ENCODE measurements around the gene DOCK6.

The DOCK6 gene

DNA sequence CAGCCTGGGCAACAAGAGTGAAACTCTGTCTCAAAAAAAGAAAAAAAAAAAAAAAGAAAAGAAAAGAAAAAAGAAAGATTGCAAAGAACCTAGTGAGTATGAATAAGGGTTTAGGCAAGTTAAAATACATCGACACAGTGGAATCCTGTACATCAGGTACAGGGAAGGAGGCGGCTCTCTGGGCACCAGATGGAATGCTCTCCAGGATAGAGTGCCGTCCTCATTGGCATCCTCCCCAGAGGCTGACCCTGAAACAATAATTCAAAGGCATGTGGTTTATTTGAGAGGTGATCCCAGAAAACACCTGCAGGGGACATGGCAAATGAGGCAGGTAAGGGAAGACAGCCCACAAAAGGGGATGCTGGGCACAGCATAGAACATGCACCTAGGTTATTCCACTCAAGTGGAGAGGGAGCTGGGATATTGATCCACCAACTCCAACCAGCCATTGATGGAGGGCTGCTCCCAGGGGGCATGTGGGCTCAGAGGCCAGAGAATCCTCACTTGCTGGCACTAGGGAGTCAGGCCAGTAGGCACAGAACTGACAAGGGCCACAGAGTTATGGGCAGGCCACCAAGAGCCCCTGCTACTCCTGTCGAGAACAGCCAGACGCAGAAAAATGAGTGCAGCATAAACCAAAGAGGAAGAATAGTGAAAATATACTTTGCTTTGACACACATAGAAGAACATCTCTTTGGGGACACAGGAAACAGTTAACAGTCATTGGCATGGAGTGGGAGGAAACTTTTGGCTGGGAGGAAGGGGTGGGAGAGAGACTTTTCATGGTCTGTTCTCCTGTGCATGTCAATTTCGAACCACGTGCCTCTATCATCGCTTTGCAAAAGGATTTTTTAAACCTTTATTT lies 37.9 kb upstream of the DOCK6 start:
- TF ChIP-seq, protein P1, sequence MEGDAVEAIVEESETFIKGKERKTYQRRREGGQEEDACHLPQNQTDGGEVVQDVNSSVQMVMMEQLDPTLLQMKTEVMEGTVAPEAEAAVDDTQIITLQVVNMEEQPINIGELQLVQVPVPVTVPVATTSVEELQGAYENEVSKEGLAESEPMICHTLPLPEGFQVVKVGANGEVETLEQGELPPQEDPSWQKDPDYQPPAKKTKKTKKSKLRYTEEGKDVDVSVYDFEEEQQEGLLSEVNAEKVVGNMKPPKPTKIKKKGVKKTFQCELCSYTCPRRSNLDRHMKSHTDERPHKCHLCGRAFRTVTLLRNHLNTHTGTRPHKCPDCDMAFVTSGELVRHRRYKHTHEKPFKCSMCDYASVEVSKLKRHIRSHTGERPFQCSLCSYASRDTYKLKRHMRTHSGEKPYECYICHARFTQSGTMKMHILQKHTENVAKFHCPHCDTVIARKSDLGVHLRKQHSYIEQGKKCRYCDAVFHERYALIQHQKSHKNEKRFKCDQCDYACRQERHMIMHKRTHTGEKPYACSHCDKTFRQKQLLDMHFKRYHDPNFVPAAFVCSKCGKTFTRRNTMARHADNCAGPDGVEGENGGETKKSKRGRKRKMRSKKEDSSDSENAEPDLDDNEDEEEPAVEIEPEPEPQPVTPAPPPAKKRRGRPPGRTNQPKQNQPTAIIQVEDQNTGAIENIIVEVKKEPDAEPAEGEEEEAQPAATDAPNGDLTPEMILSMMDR (IDR thresholded peaks at IDR 0.05; ENCODE audit: insufficient read depth, low read length, poor library complexity, severe bottlenecking) = no peak
- no peak for DNase-seq (ENCODE audit: extremely low read depth, insufficient read length)
- Histone ChIP-seq H3K4me3 (replicated peaks; ENCODE audit: low read depth, low read length) (no peak overlapping the region), H3K27me3 (replicated peaks; ENCODE audit: control insufficient read depth, insufficient read depth, low read length) (no peaks in the 10 kb centered on the region), H3K36me3 (ENCODE audit: control insufficient read depth, insufficient read depth, low read length) (no peaks in the 10 kb centered on the region)

DNA sequence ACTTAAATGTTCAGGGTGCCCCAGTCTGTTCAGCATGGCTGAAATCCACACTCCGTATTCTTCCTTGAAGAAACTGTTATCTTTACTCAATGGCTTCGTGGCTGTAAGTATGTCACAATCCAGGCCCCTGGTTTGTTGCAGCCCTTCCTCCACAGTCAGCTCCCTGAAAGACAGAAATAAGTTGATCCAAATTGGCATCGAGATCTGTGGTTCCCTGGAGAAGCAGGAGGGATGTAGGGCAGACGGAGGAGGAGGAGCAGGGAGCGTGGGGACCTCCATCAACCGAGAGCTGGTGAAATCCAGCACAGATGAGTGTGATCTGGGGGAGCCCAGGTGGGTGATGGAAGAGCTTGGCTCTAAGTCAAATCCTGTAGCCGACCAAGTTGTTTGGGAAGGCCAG lies 33.9 kb upstream of the DOCK6 start:
- DNase-seq (ENCODE audit: extremely low read depth, insufficient read length) = no peak
- Histone ChIP-seq H3K36me3 (ENCODE audit: control insufficient read depth, insufficient read depth, low read length) (no peaks in the 10 kb centered on the region), H3K4me3 (replicated peaks; ENCODE audit: low read depth, low read length) (no peak overlapping the region), H3K27me3 (replicated peaks; ENCODE audit: control insufficient read depth, insufficient read depth, low read length) (no peaks in the 10 kb centered on the region)
- TF ChIP-seq, protein P1 (IDR thresholded peaks at IDR 0.05; ENCODE audit: insufficient read depth, low read length, poor library complexity, severe bottlenecking) = no peak

DNA sequence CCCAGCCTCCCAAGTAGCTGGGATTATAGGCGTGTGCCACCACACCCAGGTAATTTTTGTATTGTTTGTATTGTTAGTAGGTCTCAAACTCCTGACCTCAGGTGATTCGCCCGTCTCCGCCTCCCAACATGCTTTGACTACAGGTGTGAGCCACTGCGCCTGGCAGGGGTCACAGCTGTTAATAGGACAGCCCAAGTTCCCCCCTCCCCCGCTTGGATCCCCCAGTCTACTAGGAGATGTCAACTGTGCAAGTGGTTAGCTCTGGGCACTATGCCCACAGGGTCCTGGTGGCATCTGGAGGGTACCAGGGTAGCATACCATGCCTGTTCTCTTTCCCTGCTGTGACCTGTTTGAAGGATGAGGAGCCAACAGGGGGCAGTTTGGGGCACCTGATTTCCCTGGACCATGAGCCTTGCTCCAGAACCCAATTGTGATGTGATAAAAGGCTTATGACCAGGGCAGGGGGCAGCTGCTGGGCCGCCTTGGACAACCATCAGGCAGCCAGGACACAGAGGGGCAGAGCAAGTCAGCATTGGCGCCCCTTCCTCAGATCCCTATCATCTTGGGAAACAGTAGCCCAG lies 33.4 kb upstream of the DOCK6 start, which contains the start of gene TSPAN16:
Gene TSPAN16, plus strand, starts transcription at position 496 of the 581 bp plus-strand sequence. CDS start 138 bp downstream, outside the sequence.
- H3K36me3 ChIP-seq (ENCODE audit: control insufficient read depth, insufficient read depth, low read length) = no peaks in the 10 kb centered on the region
- no peak for DNase-seq (ENCODE audit: extremely low read depth, insufficient read length)

DNA sequence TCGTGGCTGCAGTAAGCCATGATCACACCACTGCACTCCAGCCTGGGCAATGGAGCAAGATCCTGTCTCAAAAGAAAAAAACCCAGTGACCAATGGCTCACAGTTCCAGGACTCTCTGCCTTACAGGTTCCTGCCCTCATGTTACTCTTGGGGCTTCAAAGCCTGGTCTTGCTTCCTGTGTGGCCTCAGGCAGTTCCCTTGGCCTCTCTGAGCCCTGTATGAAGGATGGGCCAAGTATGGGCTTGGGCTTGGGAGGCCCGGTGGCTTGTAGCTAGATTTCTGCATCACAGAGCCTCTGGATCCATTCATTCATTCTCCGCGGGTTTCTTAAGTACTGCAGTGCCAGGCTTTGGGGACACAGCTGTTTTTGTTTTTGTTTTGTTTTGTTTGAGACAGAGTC lies 32.9 kb upstream of the DOCK6 start:
- Histone ChIP-seq H3K4me3 (replicated peaks; ENCODE audit: low read depth, low read length) (no peak overlapping the region), H3K36me3 (ENCODE audit: control insufficient read depth, insufficient read depth, low read length) (no peaks in the 10 kb centered on the region), H3K27me3 (replicated peaks; ENCODE audit: control insufficient read depth, insufficient read depth, low read length) (no peaks in the 10 kb centered on the region)
- DNase-seq (ENCODE audit: extremely low read depth, insufficient read length) = no peak
- TF ChIP-seq, protein P1 (IDR thresholded peaks at IDR 0.05; ENCODE audit: insufficient read depth, low read length, poor library complexity, severe bottlenecking) = no peak

More for the DNA sequence above, 33.4 kb upstream of the DOCK6 start, which contains the start of gene TSPAN16:
- no peaks in the 10 kb centered on the region for H3K27me3 ChIP-seq (replicated peaks; ENCODE audit: control insufficient read depth, insufficient read depth, low read length)
- no peak within 1 kb of the TSS for H3K4me3 ChIP-seq (replicated peaks; ENCODE audit: low read depth, low read length)
- TF ChIP-seq, protein P1 (IDR thresholded peaks at IDR 0.05; ENCODE audit: insufficient read depth, low read length, poor library complexity, severe bottlenecking) = no peak

DNA sequence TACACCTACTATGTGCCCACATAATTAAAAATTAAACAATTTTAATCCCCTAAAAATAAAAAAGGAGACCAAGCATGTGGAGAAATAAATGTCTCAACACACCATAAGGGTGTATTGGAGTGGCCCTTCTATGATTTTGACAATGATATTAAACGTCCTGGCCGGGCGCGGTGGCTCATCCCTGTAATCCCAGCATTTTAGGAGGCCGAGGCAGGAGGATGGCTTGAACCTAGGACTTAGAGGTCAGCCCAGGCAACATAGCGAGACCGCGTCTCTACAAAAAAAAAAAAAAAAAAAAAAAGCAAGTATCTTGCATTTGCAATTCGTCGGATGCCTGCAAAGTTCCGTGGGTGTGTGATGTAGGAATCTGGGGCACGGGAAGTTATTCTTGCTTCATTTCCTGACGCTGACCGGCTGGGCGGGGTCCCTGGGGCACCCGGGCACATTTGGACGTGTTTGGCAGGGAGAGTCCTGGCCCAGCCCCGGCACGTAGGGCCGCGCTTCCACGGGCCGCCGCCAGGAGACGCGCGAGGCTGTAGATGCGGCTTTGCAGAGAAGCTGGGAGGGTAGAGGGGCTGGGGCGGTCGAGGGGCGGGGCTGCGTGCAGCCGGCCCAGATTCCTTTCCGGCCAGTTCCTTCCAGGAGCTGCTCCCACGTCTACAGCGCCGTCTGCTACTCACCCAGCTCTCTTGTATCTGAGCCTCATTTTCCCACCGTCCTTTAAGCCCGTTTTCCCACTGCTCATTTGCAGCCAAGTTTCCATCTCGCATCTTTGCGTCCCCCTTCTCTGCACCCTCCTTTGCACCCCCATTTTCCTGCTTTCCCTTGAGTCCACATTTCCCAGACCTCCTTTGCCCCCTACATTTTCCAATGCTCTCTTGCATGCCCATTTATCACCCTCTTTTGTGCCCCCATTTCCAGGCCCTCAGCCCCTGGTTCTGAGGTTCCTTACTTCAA lies 31.4 kb upstream of the DOCK6 start:
- TF ChIP-seq, protein P1 (IDR thresholded peaks at IDR 0.05; ENCODE audit: insufficient read depth, low read length, poor library complexity, severe bottlenecking) = peak; percentile 100
- no peak overlapping the region for H3K4me3 ChIP-seq (replicated peaks; ENCODE audit: low read depth, low read length)
- peak; percentile 88 for DNase-seq (ENCODE audit: extremely low read depth, insufficient read length)
- H3K36me3 ChIP-seq (ENCODE audit: control insufficient read depth, insufficient read depth, low read length) = no peaks in the 10 kb centered on the region
- H3K27me3 ChIP-seq (replicated peaks; ENCODE audit: control insufficient read depth, insufficient read depth, low read length) = no peaks in the 10 kb centered on the region
